OCI-LY7 (cell line): ENCODE results near the gene DNAJB7.

Experiments
- EZH2phosphoT487 ChIP-seq: fragments of 200-600 bp; sonication (generic); IDR thresholded peaks from 2 replicates; pipeline ENCODE4 v1.6.1; 2018; ENCODE audit warnings: low read depth, borderline replicate concordance, mild to moderate bottlenecking, mixed run types, antibody characterized with exemption, low read length, moderate library complexity, mixed read lengths
- TF ChIP-seq, protein P1 (sequence below): fragments of 200-600 bp; sonication (generic); conservative IDR thresholded peaks from 2 replicates; pipeline ENCODE4 v1.5.1; 2014; ENCODE audit warnings: mild to moderate bottlenecking, antibody characterized with exemption, low read length, moderate library complexity, mixed read lengths

DNA sequence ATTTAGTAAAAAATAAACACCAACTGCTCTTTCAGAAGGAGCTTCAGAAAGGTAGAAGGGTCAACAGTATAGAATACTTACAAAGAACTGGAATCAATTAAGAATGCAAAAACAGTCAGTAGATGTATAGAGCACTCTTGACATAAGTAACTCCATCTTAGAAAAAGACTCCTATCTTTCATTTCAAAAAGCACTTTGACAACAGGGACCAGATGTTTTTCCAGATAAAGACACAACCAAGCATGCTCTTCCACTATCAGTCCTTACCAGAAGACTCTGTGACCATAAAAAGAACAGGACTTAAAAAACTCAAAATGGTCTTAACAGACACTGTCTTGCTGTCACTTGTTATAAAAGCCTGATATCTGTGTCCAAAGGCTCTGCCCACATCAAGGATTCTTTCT is 48.0 kb downstream of the DNAJB7 start:
- TF ChIP-seq, protein P1, sequence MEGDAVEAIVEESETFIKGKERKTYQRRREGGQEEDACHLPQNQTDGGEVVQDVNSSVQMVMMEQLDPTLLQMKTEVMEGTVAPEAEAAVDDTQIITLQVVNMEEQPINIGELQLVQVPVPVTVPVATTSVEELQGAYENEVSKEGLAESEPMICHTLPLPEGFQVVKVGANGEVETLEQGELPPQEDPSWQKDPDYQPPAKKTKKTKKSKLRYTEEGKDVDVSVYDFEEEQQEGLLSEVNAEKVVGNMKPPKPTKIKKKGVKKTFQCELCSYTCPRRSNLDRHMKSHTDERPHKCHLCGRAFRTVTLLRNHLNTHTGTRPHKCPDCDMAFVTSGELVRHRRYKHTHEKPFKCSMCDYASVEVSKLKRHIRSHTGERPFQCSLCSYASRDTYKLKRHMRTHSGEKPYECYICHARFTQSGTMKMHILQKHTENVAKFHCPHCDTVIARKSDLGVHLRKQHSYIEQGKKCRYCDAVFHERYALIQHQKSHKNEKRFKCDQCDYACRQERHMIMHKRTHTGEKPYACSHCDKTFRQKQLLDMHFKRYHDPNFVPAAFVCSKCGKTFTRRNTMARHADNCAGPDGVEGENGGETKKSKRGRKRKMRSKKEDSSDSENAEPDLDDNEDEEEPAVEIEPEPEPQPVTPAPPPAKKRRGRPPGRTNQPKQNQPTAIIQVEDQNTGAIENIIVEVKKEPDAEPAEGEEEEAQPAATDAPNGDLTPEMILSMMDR, result no peak
- TF ChIP-seq EZH2phosphoT487, result no peak
